ENCODE measurements around the gene LRRC31. TPM values are rescaled to one million over a fixed set of nuclear protein-coding genes. Genes with fewer than 3 reads are reported as not detected.

LRRC31 gene
- total RNA-seq, 4 donors from 2014 or later = not detected

- Histone ChIP-seq H3K4me3 (no peak overlapping the region), H3K9me3 (no peaks in the 10 kb centered on the region), H3K4me1 (no peaks in the 10 kb centered on the region), H3K27ac (replicated peaks in 1 of 4) (no peak overlapping the region), H3K27me3 (no peaks in the 10 kb centered on the region), H3K36me3 (no peaks in the 10 kb centered on the region)
- intact Hi-C loops (cut with DNase I) = no loop called here
- DNase-seq (ENCODE audit: extremely low spot score) = no peak
- TF ChIP-seq CTCF (IDR thresholded peaks at IDR 0.05) = no peak
- no peak for TF ChIP-seq EP300 (IDR thresholded peaks at IDR 0.05)
- 89% methylated on average over 4 of the region's 4 CpGs for WGBS
Observed at GRCh38 chr3:169880576-169881250, 11.0 kb upstream of the LRRC31 start.

GRCh38 chr3:169879845-169880575 is 10.3 kb upstream of the LRRC31 start:
- 80% methylated on average over 3 of the region's 3 CpGs for WGBS
- H3K9me3 ChIP-seq = no peaks in the 10 kb centered on the region
- DNase-seq (ENCODE audit: extremely low spot score) = no peak
- H3K4me3 ChIP-seq = no peak overlapping the region
- intact Hi-C loops (cut with DNase I) = no loop called here
- H3K4me1 ChIP-seq = no peaks in the 10 kb centered on the region
- no peak for TF ChIP-seq CTCF (IDR thresholded peaks at IDR 0.05)
- no peak for TF ChIP-seq EP300 (IDR thresholded peaks at IDR 0.05)
- H3K27ac ChIP-seq (replicated peaks in 1 of 4) = no peak overlapping the region
- H3K27me3 ChIP-seq = no peaks in the 10 kb centered on the region
- H3K36me3 ChIP-seq = no peaks in the 10 kb centered on the region

GRCh38 chr3:169879013-169879557 is 9.3 kb upstream of the LRRC31 start:
- no peaks in the 10 kb centered on the region for H3K4me1 ChIP-seq
- H3K9me3 ChIP-seq = no peaks in the 10 kb centered on the region
- TF ChIP-seq CTCF (IDR thresholded peaks at IDR 0.05) (no peak), POLR2A (IDR thresholded peaks at IDR 0.05; ENCODE audit: low read depth) (no peak), POLR2AphosphoS5 (IDR thresholded peaks at IDR 0.05) (no peak)
- WGBS = 83% methylated on average over 8 of the region's 8 CpGs
- DNase-seq (ENCODE audit: extremely low spot score) = no peak
- no peak overlapping the region for H3K4me3 ChIP-seq
- no peaks in the 10 kb centered on the region for H3K27me3 ChIP-seq
- no peaks in the 10 kb centered on the region for H3K36me3 ChIP-seq
- H3K27ac ChIP-seq (replicated peaks in 1 of 4) = no peak overlapping the region
- intact Hi-C loops (cut with DNase I) = no loop called here

GRCh38 chr3:169871129-169871886 is 1.6 kb upstream of the LRRC31 start:
- no peak for TF ChIP-seq EP300 (IDR thresholded peaks at IDR 0.05)
- TF ChIP-seq POLR2AphosphoS5 (IDR thresholded peaks at IDR 0.05) = no peak
- no peak for TF ChIP-seq POLR2A (IDR thresholded peaks at IDR 0.05; ENCODE audit: low read depth)
- TF ChIP-seq CTCF (IDR thresholded peaks at IDR 0.05) = no peak
- no peak for DNase-seq (ENCODE audit: extremely low spot score)
- Histone ChIP-seq H3K4me1 (no peaks in the 10 kb centered on the region), H3K4me3 (no peak overlapping the region), H3K27me3 (no peaks in the 10 kb centered on the region), H3K36me3 (no peaks in the 10 kb centered on the region), H3K9me3 (no peaks in the 10 kb centered on the region), H3K27ac (replicated peaks in 1 of 4) (no peak overlapping the region)
- intact Hi-C loops (cut with DNase I) = no loop called here
- 92% methylated on average over 2 of the region's 2 CpGs for WGBS

All from esophagus muscularis mucosa (tissue), 4 donors.